AML-193 (cell line): ENCODE results near the gene CSRP1.

Experiments used
- DNase-seq, 2 experiments: peaks; one replicate each; lab custom pipeline; 2025; lab: John Stamatoyannopoulos, UW

Gene CSRP1

GRCh38 chr1:201454608-201455007, 52.3 kb downstream of the CSRP1 start:
- no peak for DNase-seq

GRCh38 chr1:201452866-201453265, 54.1 kb downstream of the CSRP1 start:
- no peak for DNase-seq

DNA sequence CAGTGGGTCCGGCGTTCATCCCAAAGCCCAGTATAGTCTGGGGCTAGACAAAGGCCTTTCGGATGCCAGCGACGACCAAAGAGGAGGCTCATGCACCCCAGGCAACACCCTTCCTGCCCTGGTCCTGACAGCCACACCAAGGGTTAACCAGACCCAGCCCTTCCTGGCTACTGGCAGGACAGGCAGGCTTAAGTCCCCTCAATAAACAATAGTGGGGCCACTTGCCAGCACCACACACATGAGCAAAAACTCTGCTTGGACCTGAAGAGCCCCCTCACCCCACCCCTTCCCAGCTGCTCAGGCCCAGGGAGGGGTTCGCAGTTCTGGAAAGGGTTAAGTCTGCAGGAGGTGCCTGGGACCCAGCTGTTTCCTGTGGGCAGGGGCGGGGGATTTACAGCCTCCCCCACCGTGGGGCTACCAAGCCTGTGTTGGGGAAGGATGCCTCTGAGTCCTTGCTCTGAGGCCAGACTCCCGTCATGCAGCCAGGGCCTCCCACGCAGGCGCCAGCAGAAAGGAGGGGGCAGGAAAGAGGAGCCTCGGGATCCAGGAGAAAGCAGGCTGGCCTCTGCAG, 56.1 kb downstream of the CSRP1 start:
- no peak for DNase-seq

DNA sequence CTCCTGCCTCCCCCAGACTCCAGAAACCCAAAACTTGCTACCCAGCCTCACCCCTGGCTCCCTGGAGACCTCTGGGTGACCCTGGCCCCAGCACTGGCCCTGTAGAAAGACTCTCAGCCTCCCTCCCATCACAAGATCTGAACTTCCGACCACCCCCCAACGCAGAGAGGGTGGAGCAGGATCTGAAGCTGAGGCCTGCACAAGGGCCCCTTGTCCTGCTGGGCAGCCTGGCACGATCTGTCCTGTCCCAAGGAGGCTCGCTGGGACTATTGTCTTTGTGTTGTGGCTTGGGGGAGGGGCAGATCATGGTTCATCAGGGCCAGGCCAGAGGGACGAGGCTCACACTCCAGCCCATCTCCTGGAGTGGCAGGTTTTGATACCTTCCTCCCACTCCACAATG, 57.9 kb downstream of the CSRP1 start:
- no peak for DNase-seq

- DNase-seq: no peak
Measured at GRCh38 chr1:201447903-201448871, 58.7 kb downstream of the CSRP1 start.

DNA sequence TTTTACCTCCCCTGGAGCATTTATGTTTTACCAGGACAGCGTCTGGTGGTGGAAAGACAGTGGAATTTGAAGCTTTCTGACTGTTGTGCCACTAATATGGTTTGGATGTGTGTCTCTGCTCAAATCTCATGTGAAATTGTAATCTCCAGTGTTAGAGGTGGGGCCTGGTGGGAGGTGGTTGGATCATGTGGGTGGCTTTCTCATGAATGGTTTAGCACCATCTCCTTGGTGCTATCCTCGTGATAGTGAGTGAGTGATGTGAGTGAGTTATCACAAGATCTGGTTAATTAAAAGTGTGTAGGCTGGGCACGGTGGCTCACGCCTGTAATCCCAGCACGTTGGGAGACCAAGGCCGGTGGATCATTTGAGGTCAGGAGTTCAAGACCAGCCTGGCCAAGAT, 61.6 kb downstream of the CSRP1 start:
- DNase-seq: no peak

GRCh38 chr1:201444792-201445191, 62.1 kb downstream of the CSRP1 start:
- no peak for DNase-seq

DNA sequence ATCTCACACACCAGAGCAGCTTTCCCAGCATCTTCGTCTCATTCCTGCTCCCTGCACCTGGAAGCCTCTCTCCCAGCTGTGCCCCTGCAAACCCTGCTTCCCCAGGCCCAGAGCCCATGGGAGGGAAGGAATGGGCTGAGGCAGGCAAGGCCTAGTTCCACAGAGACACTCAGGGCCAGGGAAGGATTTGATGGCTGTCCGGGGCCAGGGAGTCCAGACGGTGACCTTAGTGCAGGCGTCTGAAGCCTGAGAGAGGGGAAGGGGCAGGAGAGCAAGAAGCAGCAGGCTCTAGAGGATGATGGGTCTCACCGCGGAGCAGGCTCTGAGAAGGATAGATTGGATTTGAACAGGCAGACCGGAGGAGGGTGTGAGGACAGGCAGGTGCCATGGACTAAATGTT, 63.2 kb downstream of the CSRP1 start:
- no peak for DNase-seq

DNA sequence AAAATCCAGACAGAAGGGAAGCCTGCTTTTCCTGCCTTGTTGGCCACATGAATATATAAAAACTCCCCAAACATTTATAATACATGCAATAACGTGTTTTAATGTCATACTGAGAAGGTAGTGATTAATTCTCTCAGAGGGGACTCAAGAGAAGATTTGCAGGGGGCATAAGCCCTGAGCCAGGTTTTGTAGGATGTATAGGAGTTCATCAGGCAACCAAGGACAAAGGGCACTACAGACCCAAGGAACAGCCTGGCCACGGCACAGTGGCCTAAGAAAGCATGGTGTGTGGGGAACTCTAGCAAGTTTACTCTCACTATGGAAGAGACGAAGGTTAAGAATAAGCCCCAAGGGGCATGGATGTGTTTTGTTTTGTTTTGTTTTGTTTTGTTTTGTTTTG, 70.0 kb downstream of the CSRP1 start:
- no peak for DNase-seq

- DNase-seq: no peak
Measured at GRCh38 chr1:201436393-201436792, 70.5 kb downstream of the CSRP1 start.

- no peak for DNase-seq
Measured at GRCh38 chr1:201434266-201434665, 72.7 kb downstream of the CSRP1 start.

GRCh38 chr1:201433609-201434008, 73.3 kb downstream of the CSRP1 start:
- DNase-seq: no peak
